ENCODE results near the gene HOXA2.

The HOXA2 gene

DNA sequence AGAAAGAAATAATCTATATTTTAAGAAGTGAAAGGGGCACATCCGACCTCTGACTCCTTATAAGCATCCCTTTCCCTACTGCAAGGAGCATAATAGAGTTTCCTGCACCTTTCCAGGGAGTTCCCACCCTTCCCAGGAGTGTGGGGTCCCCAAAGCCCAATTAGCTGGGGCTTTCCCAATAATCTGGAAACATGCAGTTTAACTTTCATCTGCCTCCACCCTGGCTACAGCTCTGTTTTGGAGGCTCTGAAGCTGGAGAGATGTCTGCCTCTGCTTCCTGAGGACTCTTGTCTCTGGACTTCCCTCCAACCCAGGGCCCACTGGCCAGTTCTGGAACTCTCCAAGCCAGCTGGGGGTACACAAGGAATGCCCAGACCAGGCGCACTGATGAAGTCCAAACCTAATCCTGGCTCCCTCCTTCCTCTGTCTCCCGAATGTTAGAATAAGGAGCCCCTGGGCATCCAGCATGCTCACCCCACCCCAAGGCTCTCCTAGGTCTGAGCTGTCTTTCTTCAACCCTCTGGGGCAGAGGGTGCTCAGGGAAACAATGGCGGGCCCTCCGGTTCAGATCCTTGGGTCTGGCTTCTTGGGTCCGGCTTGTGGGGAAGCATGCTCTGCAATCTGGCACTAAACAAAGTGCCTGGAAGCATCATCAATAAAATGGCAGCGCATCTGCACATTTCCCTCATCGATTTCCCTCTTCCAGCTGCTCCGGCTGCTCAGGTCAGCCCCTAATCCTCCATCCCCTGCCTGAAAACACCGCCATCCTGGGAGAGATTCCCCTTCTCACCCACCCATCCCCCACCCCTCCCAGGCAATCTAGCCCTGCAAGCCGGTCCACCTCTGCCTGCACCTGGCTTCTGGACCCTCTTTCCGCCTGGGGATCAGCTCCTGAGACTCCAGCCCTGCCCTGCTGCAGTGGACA is 14.7 kb upstream of the HOXA2 start:
- Histone ChIP-seq H3K27me3 (ENCODE audit: control insufficient read depth, insufficient read depth, low read length) (no peaks in the 10 kb centered on the region), H3K27ac (ENCODE audit: low read depth, low read length) (peak overlapping the region; percentile 94), H3K36me3 (ENCODE audit: control insufficient read depth, insufficient read depth, low read length) (peaks cover 2% of the 10 kb centered on the region), H3K4me1 (ENCODE audit: control insufficient read depth, insufficient read depth, low read length) (peaks cover 22% of the 10 kb centered on the region), H3K4me3 (ENCODE audit: low read length) (peak overlapping the region; percentile 81), H3K9ac (ENCODE audit: low read length) (no peak overlapping the region)

- Histone ChIP-seq H3K4me3 (ENCODE audit: low read length) (peak overlapping the region; percentile 81), H3K4me1 (ENCODE audit: control insufficient read depth, insufficient read depth, low read length) (peaks cover 28% of the 10 kb centered on the region), H3K27ac (ENCODE audit: low read depth, low read length) (peak overlapping the region; percentile 94), H3K9ac (ENCODE audit: low read length) (peak overlapping the region; percentile 36), H3K36me3 (ENCODE audit: control insufficient read depth, insufficient read depth, low read length) (no peaks in the 10 kb centered on the region), H3K27me3 (ENCODE audit: control insufficient read depth, insufficient read depth, low read length) (no peaks in the 10 kb centered on the region)
Observed at GRCh38 chr7:27116031-27116961, 13.8 kb upstream of the HOXA2 start.

GRCh38 chr7:27115221-27116026 is 12.9 kb upstream of the HOXA2 start:
- H3K9ac ChIP-seq (ENCODE audit: low read length): peak overlapping the region; percentile 36
- no peaks in the 10 kb centered on the region for H3K27me3 ChIP-seq (ENCODE audit: control insufficient read depth, insufficient read depth, low read length)
- H3K27ac ChIP-seq (ENCODE audit: low read depth, low read length): peak overlapping the region; percentile 94
- H3K36me3 ChIP-seq (ENCODE audit: control insufficient read depth, insufficient read depth, low read length): no peaks in the 10 kb centered on the region
- peaks cover 36% of the 10 kb centered on the region for H3K4me1 ChIP-seq (ENCODE audit: control insufficient read depth, insufficient read depth, low read length)
- peak overlapping the region; percentile 81 for H3K4me3 ChIP-seq (ENCODE audit: low read length)

DNA sequence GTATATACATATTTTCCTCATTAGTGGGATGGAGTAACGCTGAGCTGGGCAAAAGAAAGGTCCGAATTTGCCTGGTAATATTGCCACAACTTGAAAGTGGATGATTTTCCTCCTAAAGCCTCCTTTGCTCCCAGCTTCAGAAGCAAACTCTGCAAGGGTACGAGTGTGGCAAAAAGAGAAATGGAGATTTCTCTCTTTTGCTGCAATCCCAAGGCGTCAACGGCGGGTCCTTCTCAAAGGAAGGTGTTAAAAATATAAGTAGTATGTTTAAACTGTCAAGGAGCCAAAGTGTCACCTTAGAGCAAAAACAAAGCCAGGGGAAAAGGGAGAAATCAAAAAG is 12.4 kb upstream of the HOXA2 start:
- peaks cover 38% of the 10 kb centered on the region for H3K4me1 ChIP-seq (ENCODE audit: control insufficient read depth, insufficient read depth, low read length)
- no peaks in the 10 kb centered on the region for H3K36me3 ChIP-seq (ENCODE audit: control insufficient read depth, insufficient read depth, low read length)
- no peak overlapping the region for H3K9ac ChIP-seq (ENCODE audit: low read length)
- H3K27ac ChIP-seq (ENCODE audit: low read depth, low read length): peak overlapping the region; percentile 94
- H3K27me3 ChIP-seq (ENCODE audit: control insufficient read depth, insufficient read depth, low read length): no peaks in the 10 kb centered on the region
- H3K4me3 ChIP-seq (ENCODE audit: low read length): peak overlapping the region; percentile 81

GRCh38 chr7:27113991-27114769 is 11.7 kb upstream of the HOXA2 start:
- Histone ChIP-seq H3K27ac (ENCODE audit: low read depth, low read length) (peak overlapping the region; percentile 92), H3K9ac (ENCODE audit: low read length) (no peak overlapping the region), H3K27me3 (ENCODE audit: control insufficient read depth, insufficient read depth, low read length) (no peaks in the 10 kb centered on the region)

GRCh38 chr7:27112955-27113949 is 10.8 kb upstream of the HOXA2 start:
- H3K4me3 ChIP-seq (ENCODE audit: low read length): peak overlapping the region; percentile 69
- peaks cover 46% of the 10 kb centered on the region for H3K4me1 ChIP-seq (ENCODE audit: control insufficient read depth, insufficient read depth, low read length)
- H3K27me3 ChIP-seq (ENCODE audit: control insufficient read depth, insufficient read depth, low read length): no peaks in the 10 kb centered on the region
- H3K9ac ChIP-seq (ENCODE audit: low read length): no peak overlapping the region
- no peaks in the 10 kb centered on the region for H3K36me3 ChIP-seq (ENCODE audit: control insufficient read depth, insufficient read depth, low read length)
- peak overlapping the region; percentile 92 for H3K27ac ChIP-seq (ENCODE audit: low read depth, low read length)

More at GRCh38 chr7:27113991-27114769, 11.7 kb upstream of the HOXA2 start:
- no peaks in the 10 kb centered on the region for H3K36me3 ChIP-seq (ENCODE audit: control insufficient read depth, insufficient read depth, low read length)
- H3K4me3 ChIP-seq (ENCODE audit: low read length): peak overlapping the region; percentile 50
- peaks cover 44% of the 10 kb centered on the region for H3K4me1 ChIP-seq (ENCODE audit: control insufficient read depth, insufficient read depth, low read length)

DNA sequence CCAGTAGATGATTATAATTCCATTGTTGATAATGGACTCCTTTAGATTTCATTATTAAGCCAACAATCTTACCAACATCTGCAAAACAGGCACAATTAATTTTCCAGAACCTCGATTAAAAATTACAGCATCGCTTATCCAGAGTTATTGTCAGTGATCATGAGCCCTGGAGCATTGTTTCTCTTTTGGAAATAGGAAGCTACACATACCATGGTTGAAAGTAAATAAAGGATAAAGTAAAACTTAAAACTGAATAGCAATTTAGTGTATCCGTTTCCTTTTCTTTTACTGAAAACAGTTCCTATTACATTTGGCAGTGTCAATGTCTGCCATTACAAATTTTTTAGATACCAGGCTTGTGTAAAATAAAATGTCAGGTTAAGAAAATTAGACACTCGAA is 9.9 kb upstream of the HOXA2 start:
- H3K36me3 ChIP-seq (ENCODE audit: control insufficient read depth, insufficient read depth, low read length): no peaks in the 10 kb centered on the region
- peak overlapping the region; percentile 92 for H3K27ac ChIP-seq (ENCODE audit: low read depth, low read length)
- H3K4me1 ChIP-seq (ENCODE audit: control insufficient read depth, insufficient read depth, low read length): peaks cover 42% of the 10 kb centered on the region
- no peak overlapping the region for H3K4me3 ChIP-seq (ENCODE audit: low read length)
- no peak overlapping the region for H3K9ac ChIP-seq (ENCODE audit: low read length)
- H3K27me3 ChIP-seq (ENCODE audit: control insufficient read depth, insufficient read depth, low read length): no peaks in the 10 kb centered on the region

DNA sequence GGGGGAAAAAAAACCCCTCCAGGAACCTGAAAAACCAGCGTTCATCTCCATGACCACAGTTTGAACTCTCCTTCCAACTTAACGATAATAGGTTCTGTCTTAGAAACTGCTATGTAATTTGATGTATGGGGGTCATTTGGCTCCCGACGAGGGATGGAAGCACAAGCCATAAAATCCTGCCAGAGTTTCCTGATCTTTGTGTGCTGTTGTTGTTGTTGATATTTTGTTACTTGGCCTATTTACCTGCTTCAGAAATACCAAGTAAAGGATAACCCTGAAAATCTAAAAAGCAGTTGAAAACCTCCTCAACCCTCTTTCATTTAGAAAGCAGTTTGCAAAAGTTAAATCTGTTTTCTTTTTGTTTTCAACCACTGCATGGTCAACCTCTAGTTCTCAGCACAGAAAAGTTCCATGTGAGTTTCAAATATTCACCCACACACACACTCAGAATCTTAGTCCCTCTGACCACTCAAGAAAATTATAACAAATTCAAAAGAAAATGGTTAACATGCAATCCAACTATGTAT is 9.3 kb upstream of the HOXA2 start:
- no peaks in the 10 kb centered on the region for H3K27me3 ChIP-seq (ENCODE audit: control insufficient read depth, insufficient read depth, low read length)
- peaks cover 39% of the 10 kb centered on the region for H3K4me1 ChIP-seq (ENCODE audit: control insufficient read depth, insufficient read depth, low read length)
- no peak overlapping the region for H3K9ac ChIP-seq (ENCODE audit: low read length)
- H3K4me3 ChIP-seq (ENCODE audit: low read length): no peak overlapping the region
- H3K36me3 ChIP-seq (ENCODE audit: control insufficient read depth, insufficient read depth, low read length): no peaks in the 10 kb centered on the region
- H3K27ac ChIP-seq (ENCODE audit: low read depth, low read length): peak overlapping the region; percentile 92

DNA sequence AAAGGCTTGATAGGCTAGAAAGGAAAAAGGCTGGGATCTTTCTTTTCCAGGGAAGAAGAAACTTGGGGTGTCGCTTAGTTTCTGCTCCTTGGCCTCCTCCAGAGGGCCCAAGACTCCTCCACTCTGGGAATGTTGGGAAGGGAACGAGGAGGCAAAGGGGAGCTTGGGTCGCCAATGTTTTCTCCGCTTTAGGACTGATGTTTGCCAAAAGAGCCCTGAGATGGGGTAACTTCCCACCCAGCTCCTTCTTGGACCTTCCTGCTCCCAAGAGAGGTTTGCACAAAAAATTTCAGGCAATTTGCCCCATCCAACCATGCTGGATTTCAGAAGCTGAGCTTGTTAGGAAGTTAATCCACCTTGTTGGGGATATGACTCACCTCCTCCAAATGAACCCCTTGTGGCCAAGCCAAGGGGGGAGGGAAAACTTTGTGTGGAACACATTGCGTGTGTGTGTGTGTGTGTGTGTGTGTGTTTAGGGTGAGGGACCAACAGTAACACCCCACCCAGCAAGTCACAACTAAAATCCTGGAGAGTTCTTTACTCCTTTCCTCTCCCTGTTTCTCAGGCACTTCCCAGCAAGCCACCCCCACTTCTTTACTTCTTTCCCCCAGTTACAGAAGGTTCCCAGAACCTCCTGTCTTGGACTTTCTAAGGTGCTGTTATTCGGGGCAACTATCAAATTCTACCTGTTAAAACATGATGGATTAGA is 8.7 kb upstream of the HOXA2 start:
- H3K36me3 ChIP-seq (ENCODE audit: control insufficient read depth, insufficient read depth, low read length): no peaks in the 10 kb centered on the region
- peaks cover 36% of the 10 kb centered on the region for H3K4me1 ChIP-seq (ENCODE audit: control insufficient read depth, insufficient read depth, low read length)
- no peaks in the 10 kb centered on the region for H3K27me3 ChIP-seq (ENCODE audit: control insufficient read depth, insufficient read depth, low read length)
- H3K9ac ChIP-seq (ENCODE audit: low read length): no peak overlapping the region
- H3K27ac ChIP-seq (ENCODE audit: low read depth, low read length): peak overlapping the region; percentile 82
- peak overlapping the region; percentile 32 for H3K4me3 ChIP-seq (ENCODE audit: low read length)

Measured in rectal smooth muscle tissue (tissue), 1 donor.